HepG2 (cell line): Measurements from ENCODE around the gene SUDS3. TPM values are rescaled to one million over a fixed set of nuclear protein-coding genes. Genes with fewer than 3 reads are reported as not detected.

ENCODE experiments used
- ATAC-seq: fragments of 200-7000 bp; cut with Tn5 transposase; 3 replicates; pipeline ENCODE4 v1.9.1; 2020; ENCODE audit warnings: mild to moderate bottlenecking, moderate library complexity
- BruUV-seq: library from RNA; stranded (reverse); fragments of 400-500 nt; replicated peaks from 2 replicates; lab custom pipeline; 2021; lab: Mats Ljungman, UMichigan
- CTCF ChIA-PET: fragments of 300-600 bp; formaldehyde crosslinking; extraction: SDS; loops from one replicate; lab custom pipeline; 2021; ENCODE audit warnings: low total read pairs, inconsistent platforms, low intra/inter-chr PET ratio; lab: Yijun Ruan, JAX
- POLR2A ChIA-PET: fragments of 350-600 bp; sonication (Branson Sonifier 250); formaldehyde crosslinking; loops from one replicate; lab custom pipeline; 2020; ENCODE audit warnings: antibody characterized with exemption, inconsistent platforms; lab: Yijun Ruan, JAX
- DNase-seq: peaks from one replicate; pipeline ENCODE4 v3.0.0-alpha.2; 2015; ENCODE audit warnings: low spot score
- FAIRE-seq: peaks from 3 replicates; lab custom pipeline; 2011; peaks lifted over from hg19 to GRCh38; lab: Jason Lieb, UNC
- H2AFZ ChIP-seq: one replicate; pipeline ENCODE4 v1.6.1; 2011; ENCODE audit warnings: low read length, inconsistent platforms
- H3K27ac ChIP-seq: fragments of 300-600 bp; 3 replicates; pipeline ENCODE4 v1.8.0; 2011; ENCODE audit warnings: mixed run types, mild to moderate bottlenecking, mixed read lengths, low read length, inconsistent platforms; ENCODE audit not compliant: insufficient read depth; ENCODE audit errors: extremely low read length
- H3K27me3 ChIP-seq, 2 experiments: fragments of 200-600 bp in 1 of 2; 2 replicates in 1 of 2; 3 replicates in 1 of 2; pipeline versions ENCODE4 v1.6.0 to v1.8.0; 2011; ENCODE audit warnings: low read length in 2 of 2, mild to moderate bottlenecking in 2 of 2, moderate library complexity in 2 of 2, inconsistent platforms in 1 of 2; ENCODE audit not compliant: insufficient read depth in 2 of 2, control insufficient read depth in 1 of 2
- H3K36me3 ChIP-seq, 2 experiments: fragments of 200-600 bp in 1 of 2; replicated peaks in 1 of 2; 2 replicates in 1 of 2; 3 replicates in 1 of 2; pipeline versions ENCODE4 v1.5.1 to v1.8.0; 2011; ENCODE audit warnings: low read length in 2 of 2, inconsistent platforms in 1 of 2; ENCODE audit not compliant: insufficient read depth in 2 of 2, control insufficient read depth in 1 of 2
- H3K4me1 ChIP-seq: 2 replicates; pipeline ENCODE4 v1.5.1; 2012; ENCODE audit warnings: low read length, inconsistent platforms; ENCODE audit not compliant: insufficient read depth
- H3K4me2 ChIP-seq: 2 replicates; pipeline ENCODE4 v1.6.0; 2011; ENCODE audit warnings: low read depth, low read length, inconsistent platforms
- H3K4me3 ChIP-seq, 3 experiments: fragments of 200-600 bp in 1 of 3; sonication (generic), shearing (Covaris generic) in 1 of 3; replicated peaks in 1 of 3; 2 replicates each; pipeline ENCODE4 v1.5.1; 2011 to 2016; ENCODE audit warnings: low read length in 3 of 3, inconsistent platforms in 2 of 3, low read depth in 2 of 3, mild to moderate bottlenecking in 2 of 3, control low read depth in 1 of 3, mixed read lengths in 1 of 3; ENCODE audit not compliant: insufficient read depth in 1 of 3
- H3K79me2 ChIP-seq: one replicate; pipeline ENCODE4 v1.6.1; 2011; ENCODE audit warnings: low read length, inconsistent platforms; ENCODE audit not compliant: insufficient read depth
- H3K9ac ChIP-seq: 2 replicates; pipeline ENCODE4 v1.6.0; 2011; ENCODE audit warnings: mild to moderate bottlenecking, low read depth, low read length, inconsistent platforms; ENCODE audit not compliant: insufficient read depth
- H3K9me3 ChIP-seq: 2 replicates; pipeline ENCODE4 v1.5.1; 2012; ENCODE audit warnings: mild to moderate bottlenecking, low read length
- H4K20me1 ChIP-seq: 2 replicates; pipeline ENCODE4 v1.6.0; 2011; ENCODE audit warnings: inconsistent platforms, mild to moderate bottlenecking, low read length, moderate library complexity; ENCODE audit not compliant: insufficient read depth
- CAMTA2 ChIP-seq: sonication (generic); formaldehyde crosslinking; IDR thresholded peaks from 2 replicates; pipeline ENCODE4 v1.4.0; 2020; ENCODE audit warnings: mild to moderate bottlenecking, missing genetic modification reagents, borderline replicate concordance
- CHD4 ChIP-seq: fragments of 200-600 bp; sonication (generic); IDR thresholded peaks from 2 replicates; pipeline ENCODE4 v1.7.0; 2017; ENCODE audit warnings: mild to moderate bottlenecking, low read length, borderline replicate concordance
- IKZF1 ChIP-seq: fragments of 450-650 bp; IDR thresholded peaks from 2 replicates; pipeline ENCODE4 v1.7.1; 2016
- PITX1 ChIP-seq: sonication (generic); formaldehyde crosslinking; IDR thresholded peaks from 2 replicates; pipeline ENCODE4 v1.5.1; 2020; ENCODE audit warnings: mild to moderate bottlenecking, missing genetic modification reagents
- POLR2A ChIP-seq, 2 experiments: IDR thresholded peaks; 2 replicates each; pipeline ENCODE4 v1.6.1; 2011; ENCODE audit warnings: low read depth in 2 of 2, low read length in 2 of 2, mild to moderate bottlenecking in 1 of 2, moderate library complexity in 1 of 2; ENCODE audit not compliant: insufficient read depth in 1 of 2
- RFX5 ChIP-seq: IDR thresholded peaks from 2 replicates; pipeline ENCODE4 v1.6.1; 2011; ENCODE audit warnings: low read depth, low read length, improper control_type of control experiment
- SAFB2 ChIP-seq: sonication (generic); formaldehyde crosslinking; IDR thresholded peaks from 2 replicates; pipeline ENCODE4 v1.5.1; 2020; ENCODE audit warnings: missing genetic modification reagents, low read depth, mild to moderate bottlenecking, borderline replicate concordance
- SMAD9 ChIP-seq: sonication (generic); formaldehyde crosslinking; IDR thresholded peaks from 2 replicates; pipeline ENCODE4 v1.5.1; 2020; ENCODE audit warnings: mild to moderate bottlenecking, missing genetic modification reagents
- SP4 ChIP-seq: sonication (generic); formaldehyde crosslinking; IDR thresholded peaks from 2 replicates; pipeline ENCODE4 v1.8.1; 2023; ENCODE audit warnings: mild to moderate bottlenecking, missing genetic modification reagents
- YEATS2 ChIP-seq: sonication (generic); formaldehyde crosslinking; IDR thresholded peaks from 2 replicates; pipeline ENCODE4 v1.4.0; 2020; ENCODE audit warnings: missing genetic modification reagents, borderline replicate concordance
- ZFP37 ChIP-seq: sonication (generic); formaldehyde crosslinking; IDR thresholded peaks from 2 replicates; pipeline ENCODE4 v1.4.0; 2020; ENCODE audit warnings: missing genetic modification reagents, borderline replicate concordance
- ZNF441 ChIP-seq: sonication (generic); formaldehyde crosslinking; IDR thresholded peaks from 2 replicates; pipeline ENCODE4 v1.7.0; 2021; ENCODE audit warnings: missing genetic modification reagents, borderline replicate concordance
- ZNF577 ChIP-seq: sonication (generic); formaldehyde crosslinking; IDR thresholded peaks from 2 replicates; pipeline ENCODE4 v1.4.0; 2020; ENCODE audit warnings: mild to moderate bottlenecking, low read depth, missing genetic modification reagents, borderline replicate concordance
- WGBS: methylation state at CpG from one replicate; pipeline ENCODE4 v1.1.6; 2017; ENCODE audit warnings: low lambda C conversion rate; 5-methylcytosine and 5-hydroxymethylcytosine counted together
- in situ Hi-C: cut with HindIII; loops from 2 replicates; pipeline ENCODE4 v1.10.0; 2017; ENCODE audit warnings: low pct_unique_long_range_greater_than_20kb; ENCODE audit not compliant: extremely low pct_ligation_motif_present
- intact Hi-C: fragments of 100-400 bp; cut with micrococcal nuclease; formaldehyde crosslinking; loops from one replicate; pipeline ENCODE4 v1.10.0; 2022; ENCODE audit not compliant: unreplicated experiment
- polyA plus RNA-seq, 8 experiments: library from polyadenylated mRNA; depleted of rRNA in 3 of 8; stranded (reverse) in 7 of 8; unstranded in 1 of 8; fragments of >200 nt; fragmentation: Illumina TruSeq in 4 of 8; extraction: Trizol in 4 of 8; gene quantifications; 2 replicates each; pipeline versions ENCODE4 v1.2.1 to v1.2.3, GENCODE V29; 2011 to 2016; ENCODE audit warnings: low read depth in 4 of 8, missing spikeins in 1 of 8, mixed read lengths in 1 of 8; ENCODE audit not compliant: insufficient read depth in 1 of 8
- total RNA-seq, 5 experiments: library from RNA; depleted of rRNA; stranded (reverse); fragments of >200 nt; fragmentation: Illumina TruSeq; extraction: Trizol; gene quantifications; 2 replicates each; pipeline ENCODE4 v1.2.3, GENCODE V29; 2016; ENCODE audit warnings: low read depth in 1 of 5
- TF ChIP-seq, protein P1 (sequence below): IDR thresholded peaks from 2 replicates; pipeline ENCODE4 v1.6.1; 2012; ENCODE audit warnings: low read depth, low read length, improper control_type of control experiment
- TF ChIP-seq, protein P2 (sequence below), 2 experiments: IDR thresholded peaks; 2 replicates each; pipeline ENCODE4 v1.6.1; 2011 to 2012; ENCODE audit warnings: low read length in 2 of 2, borderline replicate concordance in 1 of 2, low read depth in 1 of 2, mild to moderate bottlenecking in 1 of 2, moderate library complexity in 1 of 2
- TF ChIP-seq, protein P3 (sequence below): sonication (generic); formaldehyde crosslinking; IDR thresholded peaks from 2 replicates; pipeline ENCODE4 v1.5.1; 2020; ENCODE audit warnings: missing genetic modification reagents, mild to moderate bottlenecking, borderline replicate concordance
- TF ChIP-seq, protein P4 (sequence below): sonication (generic); formaldehyde crosslinking; IDR thresholded peaks from 2 replicates; pipeline ENCODE4 v1.5.0; 2020; ENCODE audit warnings: mild to moderate bottlenecking, missing genetic modification reagents
- TF ChIP-seq, protein P5 (sequence below): sonication (generic); formaldehyde crosslinking; IDR thresholded peaks from 2 replicates; pipeline ENCODE4 v1.4.0; 2020; ENCODE audit warnings: mild to moderate bottlenecking, missing genetic modification reagents

Gene SUDS3
- total and polyA plus RNA-seq, 2 of the 13 experiments (the other 11 are each of a cell fraction or from before 2014, with no cell fraction given) = 20.2 to 33.1 TPM

DNA sequence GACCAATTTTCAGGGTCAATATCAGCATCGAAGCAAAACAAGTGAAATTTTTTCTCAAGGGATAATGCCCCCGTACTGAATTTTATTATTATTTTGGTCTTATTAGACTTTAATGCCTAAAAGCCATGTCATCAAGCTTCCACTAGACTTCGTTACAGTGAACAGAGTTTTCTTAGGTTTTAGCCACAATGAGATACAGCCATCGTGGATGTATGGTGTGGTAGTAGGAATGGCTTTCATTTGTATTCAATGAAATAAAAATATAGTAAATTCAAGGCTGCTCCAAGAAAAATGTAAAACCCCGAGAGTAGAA, 15.3 kb upstream of the SUDS3 start:
- peaks cover 28% of the 10 kb centered on the region for H3K4me1 ChIP-seq
- ATAC-seq (no peak), DNase-seq (no peak), FAIRE-seq (no peak)
- H3K36me3 ChIP-seq = no peaks in the 10 kb centered on the region
- in situ Hi-C loops (no loop called here), intact Hi-C loops (no loop called here)
- H4K20me1 ChIP-seq = no peaks in the 10 kb centered on the region
- H3K79me2 ChIP-seq = peaks cover 3% of the 10 kb centered on the region
- H3K4me2 ChIP-seq = no peak overlapping the region
- H3K9me3 ChIP-seq = no peaks in the 10 kb centered on the region
- H3K9ac ChIP-seq = no peak overlapping the region
- H2AFZ ChIP-seq = no peak overlapping the region
- WGBS = 96% methylated on average over 5 of the region's 5 CpGs
- no TSS peak for BruUV-seq
- H3K4me3 ChIP-seq = no peak overlapping the region
- no peak overlapping the region for H3K27ac ChIP-seq
- H3K27me3 ChIP-seq = no peaks in the 10 kb centered on the region
- ChIA-PET CTCF (no interaction called here), POLR2A (no interaction called here)
- TF ChIP-seq ZFP37 (CRISPR knock-in tag) (no peak), CAMTA2 (CRISPR knock-in tag) (no peak), ZNF441 (CRISPR knock-in tag) (no peak), PITX1 (no peak), POLR2A (IDR thresholded peaks at IDR 0.05; ENCODE audit: insufficient read depth in 1 of 2, low read depth in 2 of 2, low read length in 2 of 2) (no peak), YEATS2 (CRISPR knock-in tag) (no peak), SMAD9 (CRISPR knock-in tag) (no peak), SP4 (CRISPR knock-in tag) (no peak), ZNF577 (CRISPR knock-in tag) (no peak), IKZF1 (no peak), SAFB2 (CRISPR knock-in tag) (no peak), RFX5 (no peak), CHD4 (no peak)
- TF ChIP-seq, protein P1, sequence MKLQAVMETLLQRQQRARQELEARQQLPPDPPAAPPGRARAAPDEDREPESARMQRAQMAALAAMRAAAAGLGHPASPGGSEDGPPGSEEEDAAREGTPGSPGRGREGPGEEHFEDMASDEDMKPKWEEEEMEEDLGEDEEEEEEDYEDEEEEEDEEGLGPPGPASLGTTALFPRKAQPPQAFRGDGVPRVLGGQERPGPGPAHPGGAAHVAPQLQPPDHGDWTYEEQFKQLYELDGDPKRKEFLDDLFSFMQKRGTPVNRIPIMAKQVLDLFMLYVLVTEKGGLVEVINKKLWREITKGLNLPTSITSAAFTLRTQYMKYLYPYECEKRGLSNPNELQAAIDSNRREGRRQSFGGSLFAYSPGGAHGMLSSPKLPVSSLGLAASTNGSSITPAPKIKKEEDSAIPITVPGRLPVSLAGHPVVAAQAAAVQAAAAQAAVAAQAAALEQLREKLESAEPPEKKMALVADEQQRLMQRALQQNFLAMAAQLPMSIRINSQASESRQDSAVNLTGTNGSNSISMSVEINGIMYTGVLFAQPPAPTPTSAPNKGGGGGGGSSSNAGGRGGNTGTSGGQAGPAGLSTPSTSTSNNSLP = no peak
- TF ChIP-seq, protein P2, sequence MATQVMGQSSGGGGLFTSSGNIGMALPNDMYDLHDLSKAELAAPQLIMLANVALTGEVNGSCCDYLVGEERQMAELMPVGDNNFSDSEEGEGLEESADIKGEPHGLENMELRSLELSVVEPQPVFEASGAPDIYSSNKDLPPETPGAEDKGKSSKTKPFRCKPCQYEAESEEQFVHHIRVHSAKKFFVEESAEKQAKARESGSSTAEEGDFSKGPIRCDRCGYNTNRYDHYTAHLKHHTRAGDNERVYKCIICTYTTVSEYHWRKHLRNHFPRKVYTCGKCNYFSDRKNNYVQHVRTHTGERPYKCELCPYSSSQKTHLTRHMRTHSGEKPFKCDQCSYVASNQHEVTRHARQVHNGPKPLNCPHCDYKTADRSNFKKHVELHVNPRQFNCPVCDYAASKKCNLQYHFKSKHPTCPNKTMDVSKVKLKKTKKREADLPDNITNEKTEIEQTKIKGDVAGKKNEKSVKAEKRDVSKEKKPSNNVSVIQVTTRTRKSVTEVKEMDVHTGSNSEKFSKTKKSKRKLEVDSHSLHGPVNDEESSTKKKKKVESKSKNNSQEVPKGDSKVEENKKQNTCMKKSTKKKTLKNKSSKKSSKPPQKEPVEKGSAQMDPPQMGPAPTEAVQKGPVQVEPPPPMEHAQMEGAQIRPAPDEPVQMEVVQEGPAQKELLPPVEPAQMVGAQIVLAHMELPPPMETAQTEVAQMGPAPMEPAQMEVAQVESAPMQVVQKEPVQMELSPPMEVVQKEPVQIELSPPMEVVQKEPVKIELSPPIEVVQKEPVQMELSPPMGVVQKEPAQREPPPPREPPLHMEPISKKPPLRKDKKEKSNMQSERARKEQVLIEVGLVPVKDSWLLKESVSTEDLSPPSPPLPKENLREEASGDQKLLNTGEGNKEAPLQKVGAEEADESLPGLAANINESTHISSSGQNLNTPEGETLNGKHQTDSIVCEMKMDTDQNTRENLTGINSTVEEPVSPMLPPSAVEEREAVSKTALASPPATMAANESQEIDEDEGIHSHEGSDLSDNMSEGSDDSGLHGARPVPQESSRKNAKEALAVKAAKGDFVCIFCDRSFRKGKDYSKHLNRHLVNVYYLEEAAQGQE (IDR thresholded peaks at IDR 0.05; ENCODE audit: borderline replicate concordance in 1 of 2, low read depth in 1 of 2, low read length in 2 of 2) = no peak
- TF ChIP-seq, protein P3, sequence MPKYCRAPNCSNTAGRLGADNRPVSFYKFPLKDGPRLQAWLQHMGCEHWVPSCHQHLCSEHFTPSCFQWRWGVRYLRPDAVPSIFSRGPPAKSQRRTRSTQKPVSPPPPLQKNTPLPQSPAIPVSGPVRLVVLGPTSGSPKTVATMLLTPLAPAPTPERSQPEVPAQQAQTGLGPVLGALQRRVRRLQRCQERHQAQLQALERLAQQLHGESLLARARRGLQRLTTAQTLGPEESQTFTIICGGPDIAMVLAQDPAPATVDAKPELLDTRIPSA (CRISPR knock-in tag) = no peak
- TF ChIP-seq, protein P4, sequence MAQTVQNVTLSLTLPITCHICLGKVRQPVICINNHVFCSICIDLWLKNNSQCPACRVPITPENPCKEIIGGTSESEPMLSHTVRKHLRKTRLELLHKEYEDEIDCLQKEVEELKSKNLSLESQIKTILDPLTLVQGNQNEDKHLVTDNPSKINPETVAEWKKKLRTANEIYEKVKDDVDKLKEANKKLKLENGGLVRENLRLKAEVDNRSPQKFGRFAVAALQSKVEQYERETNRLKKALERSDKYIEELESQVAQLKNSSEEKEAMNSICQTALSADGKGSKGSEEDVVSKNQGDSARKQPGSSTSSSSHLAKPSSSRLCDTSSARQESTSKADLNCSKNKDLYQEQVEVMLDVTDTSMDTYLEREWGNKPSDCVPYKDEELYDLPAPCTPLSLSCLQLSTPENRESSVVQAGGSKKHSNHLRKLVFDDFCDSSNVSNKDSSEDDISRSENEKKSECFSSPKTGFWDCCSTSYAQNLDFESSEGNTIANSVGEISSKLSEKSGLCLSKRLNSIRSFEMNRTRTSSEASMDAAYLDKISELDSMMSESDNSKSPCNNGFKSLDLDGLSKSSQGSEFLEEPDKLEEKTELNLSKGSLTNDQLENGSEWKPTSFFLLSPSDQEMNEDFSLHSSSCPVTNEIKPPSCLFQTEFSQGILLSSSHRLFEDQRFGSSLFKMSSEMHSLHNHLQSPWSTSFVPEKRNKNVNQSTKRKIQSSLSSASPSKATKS (CRISPR knock-in tag) = no peak
- TF ChIP-seq, protein P5, sequence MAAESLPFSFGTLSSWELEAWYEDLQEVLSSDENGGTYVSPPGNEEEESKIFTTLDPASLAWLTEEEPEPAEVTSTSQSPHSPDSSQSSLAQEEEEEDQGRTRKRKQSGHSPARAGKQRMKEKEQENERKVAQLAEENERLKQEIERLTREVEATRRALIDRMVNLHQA = no peak
